Sigmoid colon (tissue), 7 donors: Measurements from ENCODE around the gene PTPRQ. TPM values are rescaled to one million over a fixed set of nuclear protein-coding genes. Genes with fewer than 3 reads are reported as not detected.

ENCODE experiments used
- DNase-seq: peaks from one replicate; pipeline ENCODE4 v3.0.0-alpha.2; 2019
- H3K27ac ChIP-seq, 4 donors: fragments of 200-600 bp; sonication (generic); one replicate each; pipeline ENCODE4 v1.5.1; 2016 to 2019; ENCODE audit warnings: mild to moderate bottlenecking in 1 of 4
- H3K27me3 ChIP-seq, 3 donors: fragments of 200-600 bp; sonication (generic); one replicate each; pipeline ENCODE4 v1.5.1; 2019; ENCODE audit warnings: mild to moderate bottlenecking in 1 of 3
- H3K36me3 ChIP-seq, 4 donors: fragments of 200-600 bp; sonication (generic); one replicate each; pipeline ENCODE4 v1.5.1; 2016 to 2019
- H3K4me1 ChIP-seq, 4 donors: fragments of 200-600 bp; sonication (generic); one replicate each; pipeline ENCODE4 v1.5.1; 2017 to 2019
- H3K4me3 ChIP-seq, 4 donors: fragments of 200-600 bp; sonication (generic); one replicate each; pipeline ENCODE4 v1.5.1; 2017 to 2019; ENCODE audit warnings: mild to moderate bottlenecking in 2 of 4, moderate library complexity in 1 of 4
- H3K9me3 ChIP-seq, 4 donors: fragments of 200-600 bp in 3 of 4; sonication (generic) in 3 of 4; one replicate each; pipeline versions ENCODE4 v1.5.1 to v1.6.1; 2013 to 2019
- CTCF ChIP-seq, 4 experiments: fragments of 450-650 bp in 3 of 4; fragments of 200-600 bp in 1 of 4; IDR thresholded peaks; one replicate each; pipeline ENCODE4 v1.5.1; 2016 to 2019; ENCODE audit warnings: antibody characterized with exemption in 4 of 4, mild to moderate bottlenecking in 3 of 4, moderate library complexity in 2 of 4
- EP300 ChIP-seq, 4 donors: sonication (generic); formaldehyde crosslinking; IDR thresholded peaks; one replicate each; pipeline ENCODE4 v1.6.1; 2017; ENCODE audit warnings: antibody characterized with exemption in 4 of 4
- POLR2A ChIP-seq, 2 donors: fragments of 450-650 bp; IDR thresholded peaks; one replicate each; pipeline ENCODE4 v1.6.1; 2016; ENCODE audit warnings: antibody characterized with exemption in 2 of 2, mild to moderate bottlenecking in 2 of 2, moderate library complexity in 2 of 2
- POLR2AphosphoS5 ChIP-seq, 4 donors: sonication (generic); formaldehyde crosslinking; IDR thresholded peaks; one replicate each; pipeline ENCODE4 v1.6.1; 2017; ENCODE audit warnings: antibody characterized with exemption in 4 of 4
- WGBS, 2 donors: extraction: QIAGEN DNeasy Blood & Tissue Kit; methylation state at CpG; one replicate each; pipeline ENCODE4 v1.1.7; 2013; 5-methylcytosine and 5-hydroxymethylcytosine counted together
- intact Hi-C: fragments of 100-400 bp; cut with DNase I; formaldehyde crosslinking; loops from one replicate; pipeline ENCODE4 v1.15.1; 2023
- polyA plus RNA-seq, 3 donors: library from polyadenylated mRNA; stranded (reverse); fragments of 200-250 nt; gene quantifications; one replicate each; pipeline ENCODE4 v1.2.3, GENCODE V29; 2013
- total RNA-seq, 4 donors: library from RNA; depleted of rRNA; stranded (reverse); fragments of >200 nt; gene quantifications; one replicate each; pipeline ENCODE4 v1.1.0, GENCODE V29; 2016
- donor health status: healthy with polysubstance abuse.
- donor health status: Bipolar disorder and iron deficiency.
- donor health status: healthy.

PTPRQ gene
- total and polyA plus RNA-seq, 7 donors = 0.33 to 1.9 (median 0.59) TPM; not detected in 3

GRCh38 chr12:80698847-80699542 lies 255.0 kb downstream of the PTPRQ start:
- TF ChIP-seq POLR2A (IDR thresholded peaks at IDR 0.05) (no peak), CTCF (IDR thresholded peaks at IDR 0.05) (no peak), EP300 (IDR thresholded peaks at IDR 0.05) (no peak), POLR2AphosphoS5 (IDR thresholded peaks at IDR 0.05) (no peak)
- H3K27ac ChIP-seq = no peak overlapping the region
- H3K4me1 ChIP-seq = no peaks in the 10 kb centered on the region
- DNase-seq = no peak
- no peak overlapping the region for H3K4me3 ChIP-seq
- H3K27me3 ChIP-seq = no peaks in the 10 kb centered on the region
- WGBS, 2 donors = 63 to 73% methylated on average over 7 of the region's 7 CpGs
- H3K36me3 ChIP-seq = no peaks in the 10 kb centered on the region
- intact Hi-C loops = no loop called here
- H3K9me3 ChIP-seq = no peaks in the 10 kb centered on the region

GRCh38 chr12:80700327-80700726 lies 256.3 kb downstream of the PTPRQ start:
- H3K4me1 ChIP-seq = no peaks in the 10 kb centered on the region
- no peaks in the 10 kb centered on the region for H3K27me3 ChIP-seq
- H3K36me3 ChIP-seq = no peaks in the 10 kb centered on the region
- no peak overlapping the region for H3K27ac ChIP-seq
- intact Hi-C loops = no loop called here
- TF ChIP-seq POLR2A (IDR thresholded peaks at IDR 0.05) (no peak), EP300 (IDR thresholded peaks at IDR 0.05) (no peak), POLR2AphosphoS5 (IDR thresholded peaks at IDR 0.05) (no peak)
- H3K9me3 ChIP-seq = no peaks in the 10 kb centered on the region
- no peak overlapping the region for H3K4me3 ChIP-seq
- DNase-seq = no peak
- 77 to 83% methylated on average over 2 of the region's 2 CpGs for whole genome bisulfite sequencing, 2 donors

GRCh38 chr12:80701388-80701787 lies 257.4 kb downstream of the PTPRQ start:
- H3K36me3 ChIP-seq = no peaks in the 10 kb centered on the region
- H3K4me1 ChIP-seq = no peaks in the 10 kb centered on the region
- no peaks in the 10 kb centered on the region for H3K27me3 ChIP-seq
- 49 to 68% methylated on average over 2 of the region's 2 CpGs for WGBS, 2 donors
- H3K9me3 ChIP-seq = no peaks in the 10 kb centered on the region
- TF ChIP-seq POLR2AphosphoS5 (IDR thresholded peaks at IDR 0.05) (no peak), POLR2A (IDR thresholded peaks at IDR 0.05) (no peak), CTCF (IDR thresholded peaks at IDR 0.05) (no peak), EP300 (IDR thresholded peaks at IDR 0.05) (no peak)
- H3K4me3 ChIP-seq = no peak overlapping the region
- intact Hi-C loops = no loop called here
- no peak overlapping the region for H3K27ac ChIP-seq
- DNase-seq = no peak

GRCh38 chr12:80702889-80703805 lies 259.1 kb downstream of the PTPRQ start:
- Histone ChIP-seq H3K4me3 (no peak overlapping the region), H3K27me3 (peaks cover 0 to 5% (median 0%) of the 10 kb centered on the region in 3 donors), H3K4me1 (peaks cover 0 to under 1% (median 0%) of the 10 kb centered on the region in 4 donors), H3K27ac (peak overlapping the region in 1 of 4 donors; percentile 73), H3K36me3 (no peaks in the 10 kb centered on the region), H3K9me3 (no peaks in the 10 kb centered on the region)
- WGBS, 2 donors = 34 to 54% methylated on average over 12 of the region's 12 CpGs
- DNase-seq = no peak
- no peak for TF ChIP-seq POLR2A (IDR thresholded peaks at IDR 0.05)
- no peak for TF ChIP-seq EP300 (IDR thresholded peaks at IDR 0.05)
- no peak for TF ChIP-seq POLR2AphosphoS5 (IDR thresholded peaks at IDR 0.05)
- TF ChIP-seq CTCF (IDR thresholded peaks at IDR 0.05) = no peak
- intact Hi-C loops = no loop called here

- no peaks in the 10 kb centered on the region for H3K9me3 ChIP-seq
- peaks cover 0 to 17% (median 6%) of the 10 kb centered on the region in 3 donors for H3K27me3 ChIP-seq
- H3K4me1 ChIP-seq = peaks cover 0 to 8% (median 0%) of the 10 kb centered on the region in 4 donors
- no peak overlapping the region for H3K27ac ChIP-seq
- H3K4me3 ChIP-seq = no peak overlapping the region
- intact Hi-C loops = no loop called here
- DNase-seq = no peak
- WGBS, 2 donors = 84 to 93% methylated on average over 2 of the region's 2 CpGs
- TF ChIP-seq POLR2AphosphoS5 (IDR thresholded peaks at IDR 0.05) (no peak), EP300 (IDR thresholded peaks at IDR 0.05) (no peak), CTCF (IDR thresholded peaks at IDR 0.05) (no peak), POLR2A (IDR thresholded peaks at IDR 0.05) (no peak)
- no peaks in the 10 kb centered on the region for H3K36me3 ChIP-seq
Measured at GRCh38 chr12:80704420-80704819, 260.4 kb downstream of the PTPRQ start.
